ENCODE results near the gene FHAD1. TPM values are rescaled to one million over a fixed set of nuclear protein-coding genes. Genes with fewer than 3 reads are reported as not detected.

Gene FHAD1
- polyA plus RNA-seq, 1 donor, result 0.79 TPM

DNA sequence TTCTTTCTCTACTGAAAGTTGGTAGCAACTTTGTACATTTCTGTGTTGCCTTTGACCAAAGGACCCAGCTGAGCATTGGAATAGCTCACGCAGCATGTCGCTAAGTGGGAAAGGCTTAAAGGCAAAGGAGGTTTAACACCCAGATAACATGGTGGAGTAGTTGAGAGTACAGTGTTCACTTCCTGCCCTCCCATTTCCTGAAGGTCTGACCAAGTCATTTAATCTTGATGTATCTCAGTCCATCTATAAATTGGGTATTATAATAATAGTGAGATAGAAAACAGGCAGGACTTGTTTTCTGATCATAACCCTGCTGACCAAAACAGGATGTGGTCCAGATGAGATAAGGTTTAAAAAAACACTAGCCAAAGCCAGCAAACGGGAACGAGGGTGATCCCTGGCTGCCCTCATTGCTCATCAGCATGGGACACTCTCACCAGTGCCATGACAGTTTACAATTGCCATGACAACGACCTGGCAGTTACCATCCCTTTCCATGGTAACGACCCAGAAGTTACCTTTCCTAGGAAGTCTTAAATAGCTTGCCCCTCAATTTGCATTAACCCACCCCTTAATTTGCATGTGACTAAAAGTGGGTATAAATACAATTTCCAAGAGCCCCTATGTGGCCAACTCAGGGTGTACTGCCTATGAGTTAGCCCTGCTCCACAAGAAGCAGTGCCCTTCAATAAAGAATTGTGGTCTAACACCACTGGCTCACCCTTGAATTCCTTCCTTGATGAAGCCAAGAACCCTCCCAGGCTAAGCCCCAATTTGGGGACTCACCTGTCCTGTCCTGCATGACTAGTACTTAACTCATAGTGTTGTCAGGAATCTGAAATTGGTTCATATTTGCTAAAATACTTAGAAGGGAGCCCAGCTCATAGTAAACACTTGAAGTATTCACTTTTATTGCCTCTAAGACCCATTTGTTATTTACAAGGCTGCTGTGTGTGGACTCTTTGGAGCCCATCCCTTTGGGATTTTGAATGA is 28.4 kb upstream of the FHAD1 start:
- WGBS (ENCODE audit: insufficient coverage, low lambda C conversion rate), result no CpG with 5 or more reads among the region's 6 CpGs
- DNase-seq, result no peak
- Histone ChIP-seq H3K9me3 (ENCODE audit: control insufficient read depth, low read depth, low read length) (no peaks in the 10 kb centered on the region), H3K4me1 (ENCODE audit: control insufficient read depth, insufficient read depth, low read length) (peaks cover 19% of the 10 kb centered on the region), H3K36me3 (ENCODE audit: control insufficient read depth, insufficient read depth, low read length) (peaks cover 53% of the 10 kb centered on the region), H3K27ac (ENCODE audit: low read length) (no peak overlapping the region), H3K4me3 (ENCODE audit: low read length) (no peak overlapping the region), H3K27me3 (ENCODE audit: control insufficient read depth, insufficient read depth, low read length) (no peaks in the 10 kb centered on the region)

DNA sequence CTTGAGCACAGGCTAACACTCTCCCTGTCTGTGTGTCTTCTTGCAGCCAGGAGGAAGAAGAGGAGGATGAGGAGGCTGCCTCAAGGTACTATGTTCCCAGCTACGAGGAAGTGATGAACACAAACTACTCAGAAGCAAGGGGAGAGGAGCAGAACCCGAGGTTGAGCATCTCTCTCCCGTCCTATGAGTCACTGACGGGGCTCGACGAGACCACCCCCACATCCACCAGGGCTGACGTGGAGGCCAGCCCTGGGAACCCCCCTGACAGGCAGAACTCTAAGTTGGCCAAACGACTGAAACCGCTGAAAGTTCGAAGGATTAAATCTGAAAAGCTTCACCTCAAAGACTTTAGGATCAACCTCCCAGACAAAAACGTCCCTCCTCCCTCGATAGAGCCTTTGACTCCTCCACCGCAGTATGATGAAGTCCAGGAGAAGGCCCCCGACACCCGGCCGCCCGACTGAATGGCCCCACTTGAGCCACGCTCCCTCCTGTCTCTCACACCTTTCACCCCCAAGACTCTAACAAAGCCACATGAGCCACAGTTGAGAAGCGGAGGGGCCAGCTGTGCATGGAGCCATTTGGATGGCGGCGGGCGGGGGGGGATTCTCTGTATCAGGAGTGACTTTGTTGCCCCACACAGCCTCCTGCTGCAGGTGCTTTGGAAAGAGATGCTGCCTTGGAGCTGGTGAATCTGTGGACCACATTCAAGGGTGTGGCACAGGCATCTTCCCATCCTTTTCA is 27.6 kb upstream of the FHAD1 start:
- Histone ChIP-seq H3K27ac (ENCODE audit: low read length) (no peak overlapping the region), H3K36me3 (ENCODE audit: control insufficient read depth, insufficient read depth, low read length) (peaks cover 52% of the 10 kb centered on the region), H3K9me3 (ENCODE audit: control insufficient read depth, low read depth, low read length) (no peaks in the 10 kb centered on the region), H3K4me1 (ENCODE audit: control insufficient read depth, insufficient read depth, low read length) (peaks cover 15% of the 10 kb centered on the region), H3K27me3 (ENCODE audit: control insufficient read depth, insufficient read depth, low read length) (no peaks in the 10 kb centered on the region), H3K4me3 (ENCODE audit: low read length) (no peak overlapping the region)
- no peak for DNase-seq
- WGBS (ENCODE audit: insufficient coverage, low lambda C conversion rate), result no CpG with 5 or more reads among the region's 22 CpGs

DNA sequence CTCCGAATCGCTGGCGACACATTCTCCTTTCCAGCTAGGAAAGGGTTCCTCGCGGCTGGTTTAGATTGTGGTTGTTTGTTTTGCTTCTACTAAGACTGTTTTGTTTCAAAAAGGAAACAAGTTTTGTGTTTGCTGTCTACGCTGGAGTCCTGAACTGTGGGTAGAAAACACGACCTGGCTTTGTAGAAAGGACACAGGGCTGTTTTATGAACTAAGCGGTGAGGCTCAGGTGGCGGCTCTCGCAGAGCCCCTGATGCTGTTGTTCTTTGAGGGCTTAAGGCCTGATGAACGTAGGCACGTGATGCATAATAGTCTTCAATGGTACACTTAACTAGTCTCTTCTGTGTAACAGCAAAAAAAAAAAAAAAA is 27.0 kb upstream of the FHAD1 start:
- Histone ChIP-seq H3K27ac (ENCODE audit: low read length) (no peak overlapping the region), H3K4me1 (ENCODE audit: control insufficient read depth, insufficient read depth, low read length) (peaks cover 12% of the 10 kb centered on the region), H3K9me3 (ENCODE audit: control insufficient read depth, low read depth, low read length) (no peaks in the 10 kb centered on the region), H3K4me3 (ENCODE audit: low read length) (no peak overlapping the region), H3K27me3 (ENCODE audit: control insufficient read depth, insufficient read depth, low read length) (no peaks in the 10 kb centered on the region), H3K36me3 (ENCODE audit: control insufficient read depth, insufficient read depth, low read length) (peaks cover 46% of the 10 kb centered on the region)
- 95% methylated on average over 4 of the region's 12 CpGs for WGBS (ENCODE audit: insufficient coverage, low lambda C conversion rate)
- DNase-seq, result no peak

DNA sequence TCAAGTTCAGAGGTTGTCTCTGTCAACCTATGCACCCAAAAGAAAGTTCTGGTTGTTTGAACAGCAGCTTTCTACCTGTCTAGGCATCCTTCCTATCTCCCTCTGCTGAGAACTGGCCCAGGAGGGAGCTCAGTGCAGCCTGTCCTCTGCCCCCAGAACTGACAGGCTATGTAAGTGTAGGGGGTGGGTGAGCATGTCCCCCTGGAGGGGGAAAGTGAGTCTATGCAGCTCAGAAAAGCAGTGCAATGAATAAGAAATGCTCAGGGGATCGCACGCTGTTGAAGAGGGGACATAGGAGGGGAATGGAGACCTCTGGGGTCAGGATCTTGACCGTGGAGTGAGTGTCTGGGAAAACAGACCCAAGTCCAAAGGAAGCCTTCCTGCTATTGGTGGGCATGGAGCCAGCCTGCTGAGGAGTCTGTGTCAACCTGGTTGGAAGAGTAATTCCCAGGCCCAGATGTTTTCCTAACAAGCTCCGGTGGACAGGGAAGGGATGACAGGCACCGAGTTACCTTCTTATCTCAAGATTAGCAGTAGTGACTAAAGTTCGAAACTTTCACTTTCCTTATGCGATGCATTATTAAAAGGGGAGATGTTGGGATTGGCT is 26.1 kb upstream of the FHAD1 start:
- WGBS (ENCODE audit: insufficient coverage, low lambda C conversion rate), result 8% methylated on average over 2 of the region's 7 CpGs
- H3K27ac ChIP-seq (ENCODE audit: low read length), result no peak overlapping the region

DNA sequence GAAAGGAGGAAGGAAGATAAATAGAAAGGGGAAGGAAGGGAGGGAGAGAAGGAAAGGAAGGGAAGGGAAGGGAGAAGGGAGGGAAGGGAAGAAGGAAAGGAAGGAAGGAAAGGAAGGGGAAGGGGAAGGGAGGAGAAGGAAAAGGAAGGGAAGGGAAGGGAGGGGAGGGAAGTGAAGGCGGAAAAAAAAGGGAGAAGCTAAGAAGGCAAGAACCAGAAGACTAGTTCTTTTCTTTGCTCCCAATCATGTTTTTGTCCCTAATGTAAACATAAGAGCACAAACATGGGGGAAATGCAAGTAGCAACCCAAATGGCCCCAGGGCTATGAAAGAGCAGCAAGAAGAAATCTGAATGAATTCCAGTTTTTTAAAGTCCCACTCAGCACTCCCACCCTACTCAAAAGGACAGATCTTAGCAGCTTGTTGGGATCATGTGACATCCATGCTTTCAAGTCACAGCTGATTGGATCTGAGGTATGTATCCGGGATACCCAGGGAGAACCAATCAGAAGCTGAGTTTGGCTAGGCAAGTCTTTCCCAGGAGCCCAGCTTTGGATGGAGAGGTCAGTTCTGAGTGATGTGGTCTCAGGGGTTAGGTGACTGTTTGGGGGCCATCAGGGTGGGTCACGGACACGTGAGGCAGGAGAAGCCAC is 24.2 kb upstream of the FHAD1 start:
- H3K9me3 ChIP-seq (ENCODE audit: control insufficient read depth, low read depth, low read length), result no peaks in the 10 kb centered on the region
- no peaks in the 10 kb centered on the region for H3K27me3 ChIP-seq (ENCODE audit: control insufficient read depth, insufficient read depth, low read length)
- H3K36me3 ChIP-seq (ENCODE audit: control insufficient read depth, insufficient read depth, low read length), result peaks cover 38% of the 10 kb centered on the region
- 100% methylated on average over 1 of the region's 4 CpGs for WGBS (ENCODE audit: insufficient coverage, low lambda C conversion rate)
- H3K4me1 ChIP-seq (ENCODE audit: control insufficient read depth, insufficient read depth, low read length), result peaks cover 11% of the 10 kb centered on the region
- H3K27ac ChIP-seq (ENCODE audit: low read length), result no peak overlapping the region
- no peak overlapping the region for H3K4me3 ChIP-seq (ENCODE audit: low read length)
- no peak for DNase-seq

More for the DNA sequence above, 26.1 kb upstream of the FHAD1 start:
- Histone ChIP-seq H3K36me3 (ENCODE audit: control insufficient read depth, insufficient read depth, low read length) (peaks cover 41% of the 10 kb centered on the region), H3K4me3 (ENCODE audit: low read length) (no peak overlapping the region), H3K27me3 (ENCODE audit: control insufficient read depth, insufficient read depth, low read length) (no peaks in the 10 kb centered on the region), H3K4me1 (ENCODE audit: control insufficient read depth, insufficient read depth, low read length) (peaks cover 11% of the 10 kb centered on the region), H3K9me3 (ENCODE audit: control insufficient read depth, low read depth, low read length) (no peaks in the 10 kb centered on the region)
- peak; percentile 80 to 90 for DNase-seq

DNA sequence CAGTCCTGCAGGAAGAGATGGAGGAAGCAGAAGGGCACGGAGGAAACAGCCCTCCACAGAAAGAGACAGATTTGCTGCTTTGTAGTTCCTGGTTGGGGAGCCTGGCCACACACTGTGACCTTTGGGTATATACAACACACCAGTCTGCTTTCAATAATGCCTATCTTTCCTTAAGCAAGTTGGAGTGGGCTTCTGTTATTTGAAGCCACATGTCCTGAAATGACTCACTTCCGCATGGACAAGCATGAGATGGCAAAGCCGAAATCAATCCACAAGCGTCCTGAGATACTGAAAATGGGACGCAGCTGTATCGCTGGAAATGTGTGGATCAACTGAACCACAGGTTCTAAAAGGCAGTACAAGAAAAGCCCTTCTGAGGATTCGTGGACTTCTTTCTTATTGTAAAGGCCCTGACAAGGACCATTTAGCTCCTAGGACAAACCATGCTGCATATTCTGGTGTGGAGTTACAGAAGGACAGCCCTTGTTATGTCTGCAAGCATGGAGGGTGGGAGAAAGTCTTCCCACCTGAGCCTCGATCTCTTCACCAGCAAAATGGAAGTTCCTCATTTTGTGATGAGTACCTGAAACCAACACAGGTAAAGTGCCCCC is 22.7 kb upstream of the FHAD1 start:
- no CpG with 5 or more reads among the region's 8 CpGs for WGBS (ENCODE audit: insufficient coverage, low lambda C conversion rate)
- Histone ChIP-seq H3K27ac (ENCODE audit: low read length) (no peak overlapping the region), H3K9me3 (ENCODE audit: control insufficient read depth, low read depth, low read length) (no peaks in the 10 kb centered on the region), H3K36me3 (ENCODE audit: control insufficient read depth, insufficient read depth, low read length) (peaks cover 23% of the 10 kb centered on the region), H3K4me3 (ENCODE audit: low read length) (no peak overlapping the region), H3K27me3 (ENCODE audit: control insufficient read depth, insufficient read depth, low read length) (no peaks in the 10 kb centered on the region), H3K4me1 (ENCODE audit: control insufficient read depth, insufficient read depth, low read length) (peaks cover 11% of the 10 kb centered on the region)
- DNase-seq, result no peak

DNA sequence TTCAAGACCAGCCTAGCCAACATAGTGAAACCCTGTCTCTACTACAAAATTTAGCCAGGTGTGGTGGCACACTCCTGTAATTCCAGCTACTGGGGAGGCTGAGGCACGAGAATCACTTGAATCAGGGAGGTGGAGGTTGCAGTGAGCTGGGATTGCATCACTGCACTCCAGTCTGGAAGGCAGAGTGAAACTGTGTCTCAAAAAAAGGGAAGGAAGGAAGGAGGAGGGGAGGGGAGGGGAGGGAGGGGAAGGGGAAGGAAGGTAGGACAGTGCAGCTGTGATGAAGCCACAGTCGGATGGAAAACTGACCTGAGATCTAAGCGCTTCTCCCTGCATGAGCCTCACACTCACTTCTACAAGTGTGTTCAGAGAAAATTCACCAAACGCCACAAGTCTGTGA is 22.0 kb upstream of the FHAD1 start:
- H3K27me3 ChIP-seq (ENCODE audit: control insufficient read depth, insufficient read depth, low read length), result no peaks in the 10 kb centered on the region
- no CpG with 5 or more reads among the region's 4 CpGs for WGBS (ENCODE audit: insufficient coverage, low lambda C conversion rate)
- H3K36me3 ChIP-seq (ENCODE audit: control insufficient read depth, insufficient read depth, low read length), result peaks cover 16% of the 10 kb centered on the region
- H3K27ac ChIP-seq (ENCODE audit: low read length), result no peak overlapping the region
- H3K4me3 ChIP-seq (ENCODE audit: low read length), result no peak overlapping the region
- peaks cover 11% of the 10 kb centered on the region for H3K4me1 ChIP-seq (ENCODE audit: control insufficient read depth, insufficient read depth, low read length)
- H3K9me3 ChIP-seq (ENCODE audit: control insufficient read depth, low read depth, low read length), result no peaks in the 10 kb centered on the region
- DNase-seq, result no peak

DNA sequence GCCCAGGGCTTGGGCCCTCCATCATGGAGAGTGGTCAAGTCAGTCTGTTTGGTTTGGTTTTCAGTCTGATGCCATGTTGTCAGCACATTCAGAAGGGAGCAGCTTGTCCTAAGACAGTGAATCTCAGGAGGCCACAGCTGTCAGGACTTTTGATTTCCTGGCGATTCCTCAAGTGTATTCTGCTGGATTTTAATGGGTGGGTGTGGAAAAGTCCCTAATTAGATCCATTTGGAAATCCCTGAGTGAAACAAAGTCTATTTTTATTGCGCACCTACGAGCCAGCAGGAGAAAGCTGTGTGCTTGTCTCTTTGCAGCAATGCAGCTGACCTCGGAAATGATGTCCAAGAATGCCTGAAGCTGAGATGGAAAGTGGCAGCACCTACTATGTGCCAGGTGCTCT is 21.6 kb upstream of the FHAD1 start:
- Histone ChIP-seq H3K36me3 (ENCODE audit: control insufficient read depth, insufficient read depth, low read length) (peaks cover 12% of the 10 kb centered on the region), H3K27ac (ENCODE audit: low read length) (no peak overlapping the region), H3K27me3 (ENCODE audit: control insufficient read depth, insufficient read depth, low read length) (no peaks in the 10 kb centered on the region), H3K9me3 (ENCODE audit: control insufficient read depth, low read depth, low read length) (no peaks in the 10 kb centered on the region), H3K4me3 (ENCODE audit: low read length) (no peak overlapping the region), H3K4me1 (ENCODE audit: control insufficient read depth, insufficient read depth, low read length) (peaks cover 10% of the 10 kb centered on the region)
- 100% methylated on average over 1 of the region's 4 CpGs for WGBS (ENCODE audit: insufficient coverage, low lambda C conversion rate)
- DNase-seq, result no peak

DNA sequence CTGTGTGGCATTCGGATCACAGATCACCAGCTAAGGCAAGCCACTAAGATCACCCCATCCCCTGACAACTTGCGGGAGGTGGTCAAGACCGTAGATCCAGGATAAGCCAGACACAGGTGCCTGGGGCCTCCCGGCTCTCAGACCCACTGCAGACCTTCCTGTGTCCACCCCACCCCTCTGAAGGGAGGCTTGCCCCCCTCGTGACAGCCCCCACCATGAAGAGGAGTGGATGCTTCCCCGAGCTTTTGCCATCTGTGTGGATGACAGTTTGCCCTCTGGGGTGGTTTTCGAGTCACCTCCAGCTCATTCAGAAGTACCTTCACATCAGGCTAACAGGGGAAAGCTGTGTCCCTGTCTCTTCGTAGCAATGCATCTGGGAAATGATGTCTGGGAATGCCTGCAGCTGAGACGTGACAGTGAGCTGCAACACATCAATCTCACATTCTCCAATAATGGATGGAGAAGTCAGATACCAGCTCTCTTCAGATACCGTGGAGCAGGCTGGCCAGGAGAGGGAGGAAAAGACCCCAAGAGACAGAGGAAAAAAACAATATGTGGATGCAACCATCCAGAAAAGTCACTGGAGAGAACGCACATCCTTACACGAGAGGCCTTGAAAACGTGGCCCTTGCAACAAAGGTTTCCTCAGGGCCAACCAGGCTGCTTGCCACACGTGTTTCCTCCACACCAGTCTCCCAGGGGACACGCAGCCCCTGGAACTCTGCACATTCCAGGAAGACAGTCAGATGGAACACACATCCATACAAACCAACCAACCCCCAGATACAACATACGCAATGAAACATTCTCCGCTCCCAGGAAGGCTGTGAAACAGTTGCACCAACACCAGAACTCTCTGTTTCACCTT is 20.4 kb upstream of the FHAD1 start:
- H3K36me3 ChIP-seq (ENCODE audit: control insufficient read depth, insufficient read depth, low read length), result peaks cover 5% of the 10 kb centered on the region
- H3K27me3 ChIP-seq (ENCODE audit: control insufficient read depth, insufficient read depth, low read length), result no peaks in the 10 kb centered on the region
- H3K4me1 ChIP-seq (ENCODE audit: control insufficient read depth, insufficient read depth, low read length), result no peaks in the 10 kb centered on the region
- DNase-seq, result no peak
- no peaks in the 10 kb centered on the region for H3K9me3 ChIP-seq (ENCODE audit: control insufficient read depth, low read depth, low read length)
- H3K27ac ChIP-seq (ENCODE audit: low read length), result no peak overlapping the region
- no peak overlapping the region for H3K4me3 ChIP-seq (ENCODE audit: low read length)
- no CpG with 5 or more reads among the region's 17 CpGs for WGBS (ENCODE audit: insufficient coverage, low lambda C conversion rate)

Data from large intestine (tissue), 3 donors.